Nephron progenitor cell (in vitro differentiated cells): ENCODE data around the gene ANO10.
"Not testable (repeated sequence)": the region's sequence is repeated elsewhere in the genome, so short reads cannot be mapped to it uniquely, and the experiment has no call there.

ENCODE experiments used
- DNase-seq: peaks from one replicate; pipeline ENCODE4 v3.0.0; 2021
- H3K27ac Mint-ChIP-seq: 2 replicates; pipeline ENCODE4 v1.8.0; 2021; ENCODE audit warnings: mild to moderate bottlenecking, moderate library complexity, mixed read lengths
- H3K27me3 Mint-ChIP-seq: 2 replicates; pipeline ENCODE4 v1.8.0; 2021; ENCODE audit warnings: mild to moderate bottlenecking, low read depth, mixed read lengths; ENCODE audit not compliant: poor library complexity
- H3K36me3 Mint-ChIP-seq: 2 replicates; pipeline ENCODE4 v1.8.0; 2021; ENCODE audit warnings: low read depth, mixed read lengths
- H3K4me1 Mint-ChIP-seq: 2 replicates; pipeline ENCODE4 v1.8.0; 2021; ENCODE audit warnings: mixed read lengths
- H3K4me3 Mint-ChIP-seq: 2 replicates; pipeline ENCODE4 v1.8.0; 2021; ENCODE audit warnings: mild to moderate bottlenecking, moderate library complexity, mixed read lengths
- H3K9me3 Mint-ChIP-seq: 2 replicates; pipeline ENCODE4 v1.8.0; 2021; ENCODE audit warnings: mild to moderate bottlenecking, moderate library complexity, mixed read lengths
- CTCF ChIP-seq: fragments of 200-600 bp; sonication (generic); IDR thresholded peaks from 2 replicates; pipeline ENCODE4 v1.5.0; 2021; ENCODE audit warnings: antibody characterized with exemption

The ANO10 gene

GRCh38 chr3:43573576-43573975 is 48.2 kb downstream of the ANO10 start:
- Mint-ChIP-seq H3K4me1 (no peaks in the 10 kb centered on the region), H3K36me3 (peaks cover 28% of the 10 kb centered on the region), H3K4me3 (no peak overlapping the region), H3K9me3 (no peaks in the 10 kb centered on the region), H3K27ac (no peak overlapping the region), H3K27me3 (no peaks in the 10 kb centered on the region)
- TF ChIP-seq CTCF, result no peak
- DNase-seq, result no peak

GRCh38 chr3:43565661-43566341 is 56.0 kb downstream of the ANO10 start:
- Mint-ChIP-seq H3K27ac (peak overlapping the region; percentile 79), H3K4me3 (peak overlapping the region; percentile 71), H3K36me3 (peaks cover 42% of the 10 kb centered on the region), H3K9me3 (peaks cover 26% of the 10 kb centered on the region)
- H3K27me3 Mint-ChIP-seq, H3K4me1 Mint-ChIP-seq, DNase-seq: not testable (repeated sequence)

- Mint-ChIP-seq H3K9me3 (peaks cover 8% of the 10 kb centered on the region), H3K4me1 (peaks cover 10% of the 10 kb centered on the region), H3K36me3 (peaks cover 37% of the 10 kb centered on the region), H3K27ac (no peak overlapping the region), H3K4me3 (no peak overlapping the region), H3K27me3 (no peaks in the 10 kb centered on the region)
- TF ChIP-seq CTCF, result no peak
- DNase-seq, result no peak
Measured at GRCh38 chr3:43559961-43560360, 61.9 kb downstream of the ANO10 start.

GRCh38 chr3:43558171-43558570 is 63.6 kb downstream of the ANO10 start:
- peaks cover 10% of the 10 kb centered on the region for H3K4me1 Mint-ChIP-seq
- peaks cover 6% of the 10 kb centered on the region for H3K9me3 Mint-ChIP-seq
- H3K36me3 Mint-ChIP-seq, result peaks cover 37% of the 10 kb centered on the region
- TF ChIP-seq CTCF, result no peak
- no peaks in the 10 kb centered on the region for H3K27me3 Mint-ChIP-seq
- DNase-seq, result no peak
- H3K27ac Mint-ChIP-seq, result no peak overlapping the region
- no peak overlapping the region for H3K4me3 Mint-ChIP-seq

- DNase-seq, result no peak
- Mint-ChIP-seq H3K9me3 (peaks cover 6% of the 10 kb centered on the region), H3K27me3 (no peaks in the 10 kb centered on the region), H3K36me3 (peaks cover 42% of the 10 kb centered on the region), H3K27ac (no peak overlapping the region), H3K4me3 (no peak overlapping the region), H3K4me1 (no peaks in the 10 kb centered on the region)
- TF ChIP-seq CTCF, result no peak
Measured at GRCh38 chr3:43549626-43550290, 72.1 kb downstream of the ANO10 start.

- TF ChIP-seq CTCF, result peak; percentile 57
- not testable (repeated sequence) for H3K27me3 Mint-ChIP-seq, H3K9me3 Mint-ChIP-seq, DNase-seq, H3K4me3 Mint-ChIP-seq, H3K27ac Mint-ChIP-seq, H3K4me1 Mint-ChIP-seq
- H3K36me3 Mint-ChIP-seq, result peaks cover 17% of the 10 kb centered on the region
Measured at GRCh38 chr3:43544277-43544676, 77.5 kb downstream of the ANO10 start.
